Heart left ventricle (tissue), 13 donors: Measurements from ENCODE around the gene CCDC107.

Source experiments
- POLR2A ChIP-seq, 2 donors: fragments of 450-650 bp; IDR thresholded peaks; one replicate each; pipeline ENCODE4 v1.6.1; 2017; ENCODE audit warnings: antibody characterized with exemption in 2 of 2, mild to moderate bottlenecking in 2 of 2, moderate library complexity in 2 of 2
- TF ChIP-seq, protein P1 (sequence below), 12 donors: fragments of 200-600 bp; sonication (generic) in 4 of 12; IDR thresholded peaks; one replicate each; pipeline versions ENCODE4 v1.5.0 to v1.8.0; 2018 to 2022; ENCODE audit warnings: antibody characterized with exemption in 12 of 12, mild to moderate bottlenecking in 5 of 12
- donor health status: ischemic (EF 13 %, LVEDD 7.1; RV severe dilation, severe dysfunction).
- donor health status: DM: no; HTN: yes; CAD: no.
- donor health status: DM: no; HTN: no; CAD: no.
- donor health status: ischemic (EF 25% LVEDD 6.9; RV normal size, moderate dysfunction).
- donor health status: ischemic (EF 25% LVEDD 5.7; RV mildly dilated, moderate dysfunction).
- donor health status: ischemic (EF 35%, LVEDD 5.7; RV mildly dilated, moderate dysfunction).
- donor health status: nonischemic (EF 11% LVEDD 7.7; RV severe dilation, severe dysfunction).
- donor health status: DM: yes; HTN: yes; CAD: no.
- donor health status: PGD.
- donor health status: ischemic (EF 29% LVEDD 5.4; RV normal size, mild dysfunction).
- donor health status: nonischemic (EF 23%, LVEDD 6.1; RV moderate dilation, normal function).

DNA sequence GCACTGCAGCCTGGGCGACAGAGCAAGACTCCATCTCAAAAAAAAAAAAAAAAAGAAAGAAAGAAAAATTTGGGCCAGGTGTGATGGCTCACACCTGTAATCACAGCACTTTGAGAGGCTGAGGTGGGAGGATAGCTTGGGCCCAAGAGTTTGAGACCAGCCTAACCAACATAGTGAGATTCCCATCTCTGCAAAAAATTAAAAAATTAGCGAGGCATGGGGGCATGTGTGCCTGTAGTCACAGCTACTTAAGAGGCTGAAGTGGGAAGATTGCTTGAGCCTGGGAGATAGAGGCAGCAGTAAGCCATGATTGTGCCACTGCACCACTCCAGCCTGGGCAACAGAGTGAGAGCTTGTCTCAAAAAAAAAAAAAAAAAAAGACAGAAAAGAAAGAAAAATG lies 4.5 kb upstream of the CCDC107 start:
- TF ChIP-seq, protein P1, sequence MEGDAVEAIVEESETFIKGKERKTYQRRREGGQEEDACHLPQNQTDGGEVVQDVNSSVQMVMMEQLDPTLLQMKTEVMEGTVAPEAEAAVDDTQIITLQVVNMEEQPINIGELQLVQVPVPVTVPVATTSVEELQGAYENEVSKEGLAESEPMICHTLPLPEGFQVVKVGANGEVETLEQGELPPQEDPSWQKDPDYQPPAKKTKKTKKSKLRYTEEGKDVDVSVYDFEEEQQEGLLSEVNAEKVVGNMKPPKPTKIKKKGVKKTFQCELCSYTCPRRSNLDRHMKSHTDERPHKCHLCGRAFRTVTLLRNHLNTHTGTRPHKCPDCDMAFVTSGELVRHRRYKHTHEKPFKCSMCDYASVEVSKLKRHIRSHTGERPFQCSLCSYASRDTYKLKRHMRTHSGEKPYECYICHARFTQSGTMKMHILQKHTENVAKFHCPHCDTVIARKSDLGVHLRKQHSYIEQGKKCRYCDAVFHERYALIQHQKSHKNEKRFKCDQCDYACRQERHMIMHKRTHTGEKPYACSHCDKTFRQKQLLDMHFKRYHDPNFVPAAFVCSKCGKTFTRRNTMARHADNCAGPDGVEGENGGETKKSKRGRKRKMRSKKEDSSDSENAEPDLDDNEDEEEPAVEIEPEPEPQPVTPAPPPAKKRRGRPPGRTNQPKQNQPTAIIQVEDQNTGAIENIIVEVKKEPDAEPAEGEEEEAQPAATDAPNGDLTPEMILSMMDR (IDR thresholded peaks at IDR 0.05): no peak
- no peak for TF ChIP-seq POLR2A (IDR thresholded peaks at IDR 0.05)
